Kidney (tissue), 14 donors: Measurements from ENCODE around the gene VAPA. TPM values are rescaled to one million over a fixed set of nuclear protein-coding genes. Genes with fewer than 3 reads are reported as not detected.

Experiments
- DNase-seq, 5 donors: peaks; one replicate each; pipeline ENCODE4 v3.0.0-alpha.2; 2013 to 2020
- FAIRE-seq: peaks from 2 replicates; lab custom pipeline; 2012; peaks lifted over from hg19 to GRCh38; lab: Jason Lieb, UNC
- H3K27ac ChIP-seq, 2 donors: one replicate each; pipeline ENCODE4 v1.7.0; 2013; ENCODE audit warnings: low read depth in 2 of 2, low read length in 2 of 2, inconsistent platforms in 1 of 2
- H3K27me3 ChIP-seq: one replicate; pipeline ENCODE4 v1.7.1; 2013; ENCODE audit warnings: low read length, inconsistent platforms; ENCODE audit not compliant: control insufficient read depth, insufficient read depth
- H3K36me3 ChIP-seq, 3 donors: one replicate each; pipeline versions ENCODE4 v1.7.0 to v1.7.1; 2013; ENCODE audit warnings: low read length in 3 of 3, control low read depth in 1 of 3, inconsistent platforms in 1 of 3; ENCODE audit not compliant: insufficient read depth in 3 of 3, control insufficient read depth in 2 of 3
- H3K4me1 ChIP-seq, 3 donors: one replicate each; pipeline versions ENCODE4 v1.7.0 to v1.7.1; 2013; ENCODE audit warnings: low read length in 3 of 3, inconsistent platforms in 1 of 3, low read depth in 1 of 3; ENCODE audit not compliant: control insufficient read depth in 2 of 3, insufficient read depth in 2 of 3
- H3K4me3 ChIP-seq, 3 donors: one replicate each; pipeline versions ENCODE4 v1.7.0 to v1.8.1; 2013; ENCODE audit warnings: low read length in 3 of 3, control low read depth in 1 of 3, inconsistent platforms in 1 of 3
- H3K9ac ChIP-seq, 3 donors: one replicate each; pipeline versions ENCODE4 v1.7.0 to v1.7.1; 2013; ENCODE audit warnings: low read length in 3 of 3, control low read depth in 1 of 3, inconsistent platforms in 1 of 3
- H3K9me3 ChIP-seq, 3 donors: one replicate each; pipeline versions ENCODE4 v1.7.0 to v1.7.1; 2013; ENCODE audit warnings: low read length in 3 of 3, control low read depth in 1 of 3, inconsistent platforms in 1 of 3; ENCODE audit not compliant: control insufficient read depth in 2 of 3, insufficient read depth in 1 of 3
- intact Hi-C: fragments of 100-400 bp; cut with DNase I; formaldehyde crosslinking; loops from one replicate; pipeline ENCODE4 v1.11.1; 2022
- polyA plus RNA-seq: library from polyadenylated mRNA; stranded (reverse); fragments of 350-450 nt; fragmentation: Illumina TruSeq; extraction: RNeasy Lipid Tissue Mini Kit (QIAGEN cat#74804); gene quantifications from one replicate; pipeline ENCODE4 v1.2.3, GENCODE V29; 2014; ENCODE audit warnings: low read depth, low replicate concordance; ENCODE audit not compliant: insufficient read depth
- total RNA-seq: library from RNA; stranded (reverse); fragmentation: NEBNext Ultra II Directional; extraction: Animal tissue kit (Norgen Biotek cat#: 25700); gene quantifications from one replicate; pipeline ENCODE4 v1.2.1, GENCODE V29; 2021
- TF ChIP-seq, protein P1 (sequence below): IDR thresholded peaks from 3 replicates; pipeline ENCODE4 v1.5.1; 2012; ENCODE audit warnings: mild to moderate bottlenecking, moderate library complexity, borderline replicate concordance; ENCODE audit not compliant: insufficient read depth; ENCODE audit errors: extremely low read depth
- donor health status: control.
- donor health status: control.
- donor health status: control.
- donor health status: control.
- donor health status: control.
- donor health status: DM: yes; HTN: yes; CAD: no.
- donor health status: Normal renal cell carcinoma (clear cell type).

Gene VAPA
- total and polyA plus RNA-seq, 2 donors from 2014 or later = 171 to 185 TPM

- Histone ChIP-seq H3K4me1 (peaks cover 6 to 14% (median 7%) of the 10 kb centered on the region in 3 donors), H3K4me3 (no peak overlapping the region), H3K9me3 (peaks cover 0 to 4% (median 3%) of the 10 kb centered on the region in 3 donors), H3K9ac (no peak overlapping the region), H3K36me3 (no peaks in the 10 kb centered on the region), H3K27me3 (no peaks in the 10 kb centered on the region), H3K27ac (no peak overlapping the region)
- no peak for FAIRE-seq
- DNase-seq = no peak
- TF ChIP-seq, protein P1, sequence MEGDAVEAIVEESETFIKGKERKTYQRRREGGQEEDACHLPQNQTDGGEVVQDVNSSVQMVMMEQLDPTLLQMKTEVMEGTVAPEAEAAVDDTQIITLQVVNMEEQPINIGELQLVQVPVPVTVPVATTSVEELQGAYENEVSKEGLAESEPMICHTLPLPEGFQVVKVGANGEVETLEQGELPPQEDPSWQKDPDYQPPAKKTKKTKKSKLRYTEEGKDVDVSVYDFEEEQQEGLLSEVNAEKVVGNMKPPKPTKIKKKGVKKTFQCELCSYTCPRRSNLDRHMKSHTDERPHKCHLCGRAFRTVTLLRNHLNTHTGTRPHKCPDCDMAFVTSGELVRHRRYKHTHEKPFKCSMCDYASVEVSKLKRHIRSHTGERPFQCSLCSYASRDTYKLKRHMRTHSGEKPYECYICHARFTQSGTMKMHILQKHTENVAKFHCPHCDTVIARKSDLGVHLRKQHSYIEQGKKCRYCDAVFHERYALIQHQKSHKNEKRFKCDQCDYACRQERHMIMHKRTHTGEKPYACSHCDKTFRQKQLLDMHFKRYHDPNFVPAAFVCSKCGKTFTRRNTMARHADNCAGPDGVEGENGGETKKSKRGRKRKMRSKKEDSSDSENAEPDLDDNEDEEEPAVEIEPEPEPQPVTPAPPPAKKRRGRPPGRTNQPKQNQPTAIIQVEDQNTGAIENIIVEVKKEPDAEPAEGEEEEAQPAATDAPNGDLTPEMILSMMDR = no peak
- intact Hi-C loops = no loop called here
These were observed 82.3 kb downstream of the VAPA start for GRCh38 chr18:9996094-9996493.

- DNase-seq = no peak
- no peak overlapping the region for H3K9ac ChIP-seq
- no peak overlapping the region for H3K4me3 ChIP-seq
- TF ChIP-seq, protein P1 = no peak
- peaks cover 6 to 14% (median 7%) of the 10 kb centered on the region in 3 donors for H3K4me1 ChIP-seq
- no peak overlapping the region for H3K27ac ChIP-seq
- no peaks in the 10 kb centered on the region for H3K27me3 ChIP-seq
- no peaks in the 10 kb centered on the region for H3K36me3 ChIP-seq
- intact Hi-C loops = no loop called here
- no peak for FAIRE-seq
- peaks cover 0 to 4% (median 3%) of the 10 kb centered on the region in 3 donors for H3K9me3 ChIP-seq
These were observed 83.9 kb downstream of the VAPA start for GRCh38 chr18:9997711-9998110.

- DNase-seq (no peak), FAIRE-seq (no peak)
- TF ChIP-seq, protein P1 = no peak
- Histone ChIP-seq H3K27me3 (no peaks in the 10 kb centered on the region), H3K9ac (no peak overlapping the region), H3K4me3 (no peak overlapping the region), H3K27ac (no peak overlapping the region), H3K36me3 (no peaks in the 10 kb centered on the region), H3K9me3 (peaks cover 0 to 4% (median 3%) of the 10 kb centered on the region in 3 donors), H3K4me1 (peaks cover 6 to 13% (median 7%) of the 10 kb centered on the region in 3 donors)
- intact Hi-C loops = no loop called here
These were observed 84.5 kb downstream of the VAPA start for GRCh38 chr18:9998330-9998729.

DNA sequence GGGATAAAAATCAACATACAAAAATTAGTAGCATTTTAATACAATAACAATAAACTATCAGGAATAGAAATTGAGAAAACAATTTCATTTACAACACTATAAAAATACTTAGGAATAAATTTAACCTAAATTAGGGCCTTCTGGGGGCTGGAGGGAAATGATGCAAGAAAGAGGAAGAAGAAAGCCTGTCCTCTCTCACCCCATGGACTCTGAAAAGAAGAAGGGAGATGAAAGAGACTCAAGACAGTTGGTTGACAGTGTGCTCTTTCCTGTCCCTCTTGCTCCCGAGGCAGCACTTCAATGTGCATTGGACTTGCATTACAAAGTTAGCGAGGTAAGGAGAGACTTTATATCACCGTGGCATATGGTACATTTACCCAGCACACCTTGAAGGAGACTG, 88.5 kb downstream of the VAPA start:
- no peak overlapping the region for H3K9ac ChIP-seq
- FAIRE-seq = no peak
- intact Hi-C loops = loop anchor here (10.0 kb wide), 1 partner anchor 513 kb away; no protein-coding TSS in a partner anchor
- TF ChIP-seq, protein P1 = no peak
- no peak overlapping the region for H3K27ac ChIP-seq
- peaks cover 0 to 4% (median 3%) of the 10 kb centered on the region in 3 donors for H3K9me3 ChIP-seq
- DNase-seq = no peak
- no peaks in the 10 kb centered on the region for H3K36me3 ChIP-seq
- H3K27me3 ChIP-seq = no peaks in the 10 kb centered on the region
- H3K4me3 ChIP-seq = no peak overlapping the region
- H3K4me1 ChIP-seq = no peaks in the 10 kb centered on the region
